ENCODE results near the gene NEB.

NEB gene

DNA sequence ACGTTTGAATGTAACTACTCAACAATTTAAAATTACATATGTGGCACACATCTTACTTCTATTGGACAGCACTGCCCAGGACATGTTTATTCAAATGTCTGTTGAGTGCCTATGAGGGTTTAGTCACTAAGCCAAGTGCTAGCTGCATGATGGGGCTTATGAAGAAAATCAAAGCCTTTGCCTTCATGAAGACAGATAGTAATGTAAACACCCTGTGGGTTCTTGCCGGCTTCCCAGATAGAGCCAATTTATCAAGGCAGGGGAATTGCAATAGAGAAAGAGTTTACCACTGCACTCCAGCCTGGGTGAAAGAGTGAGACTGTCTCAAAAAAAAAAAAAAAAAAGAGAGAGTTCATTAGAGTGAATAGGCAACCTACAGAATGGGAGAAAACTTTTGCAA lies 43.7 kb upstream of the NEB start:
- TF ChIP-seq, protein P1, sequence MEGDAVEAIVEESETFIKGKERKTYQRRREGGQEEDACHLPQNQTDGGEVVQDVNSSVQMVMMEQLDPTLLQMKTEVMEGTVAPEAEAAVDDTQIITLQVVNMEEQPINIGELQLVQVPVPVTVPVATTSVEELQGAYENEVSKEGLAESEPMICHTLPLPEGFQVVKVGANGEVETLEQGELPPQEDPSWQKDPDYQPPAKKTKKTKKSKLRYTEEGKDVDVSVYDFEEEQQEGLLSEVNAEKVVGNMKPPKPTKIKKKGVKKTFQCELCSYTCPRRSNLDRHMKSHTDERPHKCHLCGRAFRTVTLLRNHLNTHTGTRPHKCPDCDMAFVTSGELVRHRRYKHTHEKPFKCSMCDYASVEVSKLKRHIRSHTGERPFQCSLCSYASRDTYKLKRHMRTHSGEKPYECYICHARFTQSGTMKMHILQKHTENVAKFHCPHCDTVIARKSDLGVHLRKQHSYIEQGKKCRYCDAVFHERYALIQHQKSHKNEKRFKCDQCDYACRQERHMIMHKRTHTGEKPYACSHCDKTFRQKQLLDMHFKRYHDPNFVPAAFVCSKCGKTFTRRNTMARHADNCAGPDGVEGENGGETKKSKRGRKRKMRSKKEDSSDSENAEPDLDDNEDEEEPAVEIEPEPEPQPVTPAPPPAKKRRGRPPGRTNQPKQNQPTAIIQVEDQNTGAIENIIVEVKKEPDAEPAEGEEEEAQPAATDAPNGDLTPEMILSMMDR (IDR thresholded peaks at IDR 0.05; ENCODE audit: extremely low read depth, insufficient read depth, missing control alignments), result no peak
- in situ Hi-C loops (cut with MboI; ENCODE audit: low pct_unique_long_range_greater_than_20kb, low sequenced_read_pairs, unreplicated experiment), result no loop called here
- DNase-seq (ENCODE audit: low spot score), result no peak

DNA sequence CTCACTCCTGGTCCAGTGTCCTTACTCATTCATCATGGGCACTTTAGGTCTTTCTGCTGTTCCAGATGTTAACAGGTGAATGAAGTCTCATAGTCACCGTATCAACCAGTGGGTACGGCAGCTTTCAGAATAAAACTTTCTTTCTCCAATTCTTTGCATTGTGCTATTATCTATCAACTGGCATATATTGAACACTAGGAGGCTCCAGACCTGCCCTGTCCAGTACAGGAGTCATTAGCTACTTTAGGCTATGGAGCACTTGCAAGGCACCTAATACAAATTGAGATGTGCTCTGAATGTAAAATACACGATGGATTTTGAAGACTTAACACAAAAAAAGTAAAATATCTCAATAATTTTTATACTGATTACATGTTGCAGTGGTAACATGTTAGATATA lies 43.2 kb upstream of the NEB start:
- TF ChIP-seq, protein P1 (IDR thresholded peaks at IDR 0.05; ENCODE audit: extremely low read depth, insufficient read depth, missing control alignments), result peak; percentile 28
- DNase-seq (ENCODE audit: low spot score), result no peak
- in situ Hi-C loops (cut with MboI; ENCODE audit: low pct_unique_long_range_greater_than_20kb, low sequenced_read_pairs, unreplicated experiment), result no loop called here

DNA sequence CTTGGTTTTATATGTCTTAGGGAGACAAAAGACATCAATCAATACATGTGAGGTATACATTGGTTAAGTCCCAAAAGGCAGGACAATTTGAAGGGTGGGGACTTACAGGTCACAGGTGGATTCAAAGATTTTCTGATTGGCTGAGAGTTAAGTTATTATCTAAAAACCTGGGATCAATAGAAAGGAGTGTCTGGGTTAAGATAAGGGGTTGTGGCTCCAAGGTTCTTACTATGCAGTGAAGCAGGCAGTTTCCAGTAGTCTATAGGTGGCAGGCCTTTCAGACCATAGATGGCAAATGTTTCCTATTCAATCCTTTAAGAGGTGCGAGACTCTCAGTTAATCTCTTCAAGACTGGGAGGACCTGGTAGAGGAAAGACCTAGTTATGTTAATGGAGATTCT lies 42.1 kb upstream of the NEB start:
- DNase-seq (ENCODE audit: low spot score), result no peak
- TF ChIP-seq, protein P1 (IDR thresholded peaks at IDR 0.05; ENCODE audit: extremely low read depth, insufficient read depth, missing control alignments), result no peak
- in situ Hi-C loops (cut with MboI; ENCODE audit: low pct_unique_long_range_greater_than_20kb, low sequenced_read_pairs, unreplicated experiment), result no loop called here

DNA sequence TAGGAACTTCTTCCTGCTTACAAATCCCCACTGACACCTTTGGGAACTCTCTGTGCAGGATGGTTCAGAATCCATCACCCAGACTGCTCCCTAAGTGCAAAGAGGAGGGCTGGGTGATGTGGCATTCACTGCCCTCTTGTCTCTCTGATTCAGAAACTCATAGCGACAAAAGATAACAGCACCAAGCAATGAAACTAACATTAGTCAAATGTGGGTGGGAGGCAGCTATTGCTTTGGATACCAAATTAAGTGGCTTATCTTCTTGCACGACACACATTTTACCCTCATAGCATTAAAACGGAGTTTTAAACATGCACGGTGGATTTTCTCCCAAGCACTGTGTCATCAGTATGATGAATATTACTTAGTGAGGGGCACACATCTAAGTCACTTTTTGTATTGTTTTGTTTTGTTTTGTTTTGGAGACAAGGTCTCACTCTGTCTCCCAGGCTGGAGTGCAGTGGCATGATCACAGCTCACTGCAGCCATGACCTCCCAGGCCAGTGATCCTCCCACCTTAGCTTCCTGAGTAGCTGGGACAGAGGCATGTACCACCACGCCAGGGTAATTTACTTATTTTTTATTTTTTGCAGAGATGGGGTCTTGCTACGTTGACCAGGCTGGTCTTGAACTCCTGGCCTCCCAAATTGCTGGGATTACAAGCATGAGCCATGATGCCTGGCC lies 40.9 kb upstream of the NEB start:
- in situ Hi-C loops (cut with MboI; ENCODE audit: low pct_unique_long_range_greater_than_20kb, low sequenced_read_pairs, unreplicated experiment), result no loop called here
- TF ChIP-seq, protein P1 (IDR thresholded peaks at IDR 0.05; ENCODE audit: extremely low read depth, insufficient read depth, missing control alignments), result no peak
- peak; percentile 23 for DNase-seq (ENCODE audit: low spot score)

DNA sequence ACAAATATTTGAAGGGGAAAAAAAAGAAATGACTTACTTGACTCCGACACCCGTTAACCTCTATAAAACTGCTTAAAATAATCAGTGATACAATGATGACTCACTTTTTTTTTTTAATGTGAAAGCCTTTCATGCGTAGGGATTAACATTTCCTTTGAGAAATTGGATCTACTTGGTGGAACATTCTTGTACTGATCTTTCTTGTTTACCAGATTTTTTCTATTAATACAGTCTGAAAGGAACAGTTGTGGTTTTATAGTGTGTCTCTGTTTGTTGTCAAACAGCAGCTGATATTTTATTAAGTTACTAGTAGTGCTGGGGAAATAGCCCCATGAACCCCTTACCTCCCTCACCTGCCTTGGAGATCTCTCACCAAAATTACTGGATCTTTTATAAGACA lies 40.2 kb upstream of the NEB start:
- no peak for DNase-seq (ENCODE audit: low spot score)
- in situ Hi-C loops (cut with MboI; ENCODE audit: low pct_unique_long_range_greater_than_20kb, low sequenced_read_pairs, unreplicated experiment), result no loop called here
- TF ChIP-seq, protein P1 (IDR thresholded peaks at IDR 0.05; ENCODE audit: extremely low read depth, insufficient read depth, missing control alignments), result no peak

DNA sequence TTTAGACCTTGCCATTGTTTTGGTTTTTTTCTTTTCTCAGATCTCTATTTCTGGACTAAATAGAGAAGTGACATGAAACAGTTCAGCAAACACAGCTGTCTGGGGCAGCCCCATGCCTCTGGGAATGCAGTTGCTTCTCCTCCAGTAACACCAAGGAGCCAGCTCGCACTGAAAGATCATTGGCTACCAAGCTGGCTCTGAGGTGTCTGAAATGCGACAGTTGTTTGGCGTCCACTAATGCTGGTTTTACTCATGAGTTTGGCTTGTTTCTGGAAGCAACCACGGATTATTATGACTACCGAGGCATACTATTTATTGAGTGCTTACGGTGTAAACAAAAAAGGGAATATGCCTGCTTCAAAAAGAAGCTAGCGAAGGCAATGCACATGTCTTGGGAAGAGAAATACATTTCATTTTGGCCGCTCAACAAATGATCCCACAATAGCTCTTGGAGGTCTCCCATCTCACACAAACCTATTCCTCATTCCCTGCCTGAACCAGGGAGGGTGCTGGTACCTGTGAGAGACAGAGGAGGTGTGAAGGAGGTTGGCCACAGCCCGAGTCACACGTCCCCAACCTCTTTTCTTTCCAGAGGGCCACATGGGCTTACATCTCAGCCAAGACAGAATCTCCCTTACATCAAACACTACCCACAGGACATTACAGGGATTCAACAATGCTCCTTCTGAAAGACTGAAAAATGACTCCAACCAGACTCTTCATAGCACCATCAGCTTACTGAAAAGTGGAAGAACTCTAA lies 37.5 kb upstream of the NEB start:
- DNase-seq (ENCODE audit: low spot score), result peak; percentile 80
- TF ChIP-seq, protein P1 (IDR thresholded peaks at IDR 0.05; ENCODE audit: extremely low read depth, insufficient read depth, missing control alignments), result no peak
- in situ Hi-C loops (cut with MboI; ENCODE audit: low pct_unique_long_range_greater_than_20kb, low sequenced_read_pairs, unreplicated experiment), result no loop called here

Measured in GM13977 (cell line).